Stimulated activated CD8-positive, alpha-beta memory T cell treated with anti-CD3 and anti-CD28 coated beads, Interleukin-12 subunit alpha, Interleukin-12 subunit beta, amount 100 ng/mL, for 24 hours (primary cell): Measurements from ENCODE around the gene THSD4.

Source experiments
- DNase-seq: peaks from one replicate; pipeline ENCODE4 v3.0.0-alpha.2; 2020; ENCODE audit errors: extremely low read depth

THSD4 gene

DNA sequence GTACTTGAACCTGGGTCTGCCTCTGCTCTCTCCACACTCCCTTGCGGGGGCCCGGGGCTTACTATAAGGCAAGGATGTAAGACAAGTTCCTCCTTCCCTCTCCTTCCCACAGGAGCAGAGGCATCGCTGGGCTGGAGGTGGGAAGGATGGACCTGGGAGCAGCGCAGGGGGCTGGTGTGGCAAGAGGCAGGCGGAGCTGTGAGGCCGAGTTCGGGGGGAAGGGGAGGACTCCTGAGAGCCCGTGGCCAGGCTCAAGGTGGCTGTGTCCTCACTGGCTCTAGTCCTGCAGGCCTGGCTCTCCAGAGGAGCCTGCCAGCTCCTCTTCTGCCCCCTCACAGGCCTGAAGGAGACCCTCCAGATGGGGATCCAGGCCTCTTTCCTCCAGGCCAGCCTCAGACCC, 694.1 kb downstream of the THSD4 start:
- DNase-seq: no peak

DNA sequence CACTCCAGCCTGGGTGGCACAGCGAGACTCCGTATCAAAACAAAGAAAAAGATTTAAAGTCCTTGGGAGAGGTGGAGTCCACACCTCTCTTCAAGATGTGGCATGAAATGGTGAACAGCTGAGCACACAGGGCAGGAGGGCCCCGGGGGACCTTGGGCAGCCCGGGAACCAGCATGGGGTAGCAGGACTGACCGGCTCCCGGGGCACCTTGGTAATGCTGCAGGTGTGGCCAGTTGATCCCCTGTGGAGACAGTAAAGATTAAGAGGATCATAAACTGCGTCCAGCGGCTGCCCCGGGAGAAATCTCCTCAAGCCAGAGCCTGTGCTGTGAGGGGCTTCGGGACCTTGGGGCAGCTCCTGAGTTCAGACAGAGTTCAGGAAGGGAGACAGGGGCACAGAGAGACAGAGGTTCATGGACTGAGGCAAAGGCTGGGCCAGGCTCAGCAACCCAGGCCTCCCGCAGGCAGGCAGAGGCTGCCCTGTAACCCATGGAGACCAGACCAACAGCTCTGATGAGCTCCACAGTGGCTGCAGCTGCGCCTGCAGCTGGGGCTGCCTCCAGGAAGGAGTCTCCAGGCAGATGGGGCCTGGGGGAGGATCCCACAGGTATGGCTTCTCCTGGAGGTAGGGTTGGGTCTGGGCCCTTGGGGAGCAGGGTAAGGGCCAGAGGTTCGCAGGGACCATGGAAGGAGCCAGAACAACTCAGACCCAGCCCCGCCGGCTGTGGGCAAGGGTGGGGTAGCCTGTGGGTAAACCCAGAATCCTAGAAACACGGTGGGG, 695.2 kb downstream of the THSD4 start, which contains the start of gene NR2E3:
Gene NR2E3, plus strand, starts transcription at position 299 of the 780 bp plus-strand sequence. Its CDS starts 190 bp downstream, at position 489.
- DNase-seq: no peak

DNA sequence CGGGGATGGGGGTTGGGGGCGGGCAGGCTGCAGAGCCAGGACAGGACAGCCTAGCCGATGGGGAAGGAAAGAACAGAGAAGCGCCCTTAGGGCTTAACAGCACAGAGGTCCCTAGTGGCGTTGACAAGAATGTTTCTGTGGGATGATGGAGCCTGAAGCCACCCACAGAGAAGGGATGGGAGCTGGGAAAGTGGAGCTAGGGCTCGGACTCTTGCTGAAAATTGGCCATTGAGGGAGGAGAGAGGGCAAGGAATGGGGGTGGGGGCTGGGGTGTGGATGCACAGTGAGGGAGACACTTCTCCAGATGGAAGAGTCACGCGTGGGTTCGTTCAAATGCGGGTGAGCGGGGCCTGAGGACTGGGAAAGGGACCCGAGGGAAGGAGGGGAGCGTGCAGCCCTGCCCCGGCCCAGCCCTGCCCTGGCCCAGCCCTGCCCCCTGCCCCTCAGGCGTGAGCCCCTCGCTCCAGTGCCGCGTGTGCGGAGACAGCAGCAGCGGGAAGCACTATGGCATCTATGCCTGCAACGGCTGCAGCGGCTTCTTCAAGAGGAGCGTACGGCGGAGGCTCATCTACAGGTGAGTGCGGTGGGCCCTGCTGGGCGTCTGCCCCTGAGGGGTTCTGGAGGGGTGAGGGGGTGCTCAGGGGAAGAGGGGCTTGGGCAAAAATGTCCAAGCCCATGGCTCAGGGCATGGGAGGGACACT, 695.9 kb downstream of the THSD4 start:
- no peak for DNase-seq

DNA sequence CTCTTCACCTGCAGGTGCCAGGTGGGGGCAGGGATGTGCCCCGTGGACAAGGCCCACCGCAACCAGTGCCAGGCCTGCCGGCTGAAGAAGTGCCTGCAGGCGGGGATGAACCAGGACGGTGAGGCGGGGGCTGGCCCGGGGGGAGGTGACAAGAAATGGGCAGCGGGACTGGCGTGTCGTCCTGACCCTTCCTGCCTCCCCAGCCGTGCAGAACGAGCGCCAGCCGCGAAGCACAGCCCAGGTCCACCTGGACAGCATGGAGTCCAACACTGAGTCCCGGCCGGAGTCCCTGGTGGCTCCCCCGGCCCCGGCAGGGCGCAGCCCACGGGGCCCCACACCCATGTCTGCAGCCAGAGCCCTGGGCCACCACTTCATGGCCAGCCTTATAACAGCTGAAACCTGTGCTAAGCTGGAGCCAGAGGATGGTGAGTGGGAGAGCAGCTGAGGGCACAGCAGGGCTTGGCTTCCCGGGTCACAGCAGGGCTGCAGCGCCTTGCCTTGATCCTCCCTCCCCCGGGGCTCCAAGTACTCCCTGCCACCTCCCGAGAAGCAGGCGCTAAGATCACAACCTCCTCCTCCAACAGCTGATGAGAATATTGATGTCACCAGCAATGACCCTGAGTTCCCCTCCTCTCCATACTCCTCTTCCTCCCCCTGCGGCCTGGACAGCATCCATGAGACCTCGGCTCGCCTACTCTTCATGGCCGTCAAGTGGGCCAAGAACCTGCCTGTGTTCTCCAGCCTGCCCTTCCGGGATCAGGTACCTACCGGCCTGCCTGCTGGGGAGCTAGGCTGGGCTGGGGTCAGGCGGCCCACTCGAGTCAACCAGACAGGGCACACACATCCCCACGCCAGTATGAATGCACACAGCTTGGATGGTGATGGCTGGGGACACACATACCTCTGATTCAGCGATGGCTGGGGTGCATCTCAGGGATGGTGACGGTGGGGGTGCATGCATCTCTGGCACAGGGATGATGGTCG, 696.8 kb downstream of the THSD4 start:
- no peak for DNase-seq

DNA sequence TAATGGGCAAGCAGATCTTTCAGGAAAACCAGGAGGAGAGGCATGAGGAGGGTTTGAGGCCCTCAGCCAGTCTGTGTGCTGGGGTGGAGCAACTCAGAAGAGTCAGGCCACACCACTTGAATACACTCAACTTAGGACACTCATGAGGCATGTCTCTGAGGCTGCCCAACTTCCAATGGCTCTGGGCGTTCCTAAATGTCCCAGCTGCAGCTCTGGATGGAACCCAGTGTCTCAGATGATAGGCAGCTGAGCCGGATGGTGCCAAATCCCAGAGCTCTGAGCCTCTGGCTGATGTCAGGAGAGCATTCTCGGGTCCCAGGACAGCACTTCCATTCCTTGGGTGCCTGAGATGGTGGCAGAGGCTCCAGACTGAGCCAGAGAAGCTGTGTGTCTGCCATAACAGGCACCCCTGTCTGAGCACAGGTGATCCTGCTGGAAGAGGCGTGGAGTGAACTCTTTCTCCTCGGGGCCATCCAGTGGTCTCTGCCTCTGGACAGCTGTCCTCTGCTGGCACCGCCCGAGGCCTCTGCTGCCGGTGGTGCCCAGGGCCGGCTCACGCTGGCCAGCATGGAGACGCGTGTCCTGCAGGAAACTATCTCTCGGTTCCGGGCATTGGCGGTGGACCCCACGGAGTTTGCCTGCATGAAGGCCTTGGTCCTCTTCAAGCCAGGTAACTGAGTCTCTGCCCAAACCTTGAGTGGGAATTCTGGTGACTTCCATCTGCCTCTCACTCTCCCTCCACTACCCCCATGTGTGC, 697.9 kb downstream of the THSD4 start:
- DNase-seq: no peak

DNA sequence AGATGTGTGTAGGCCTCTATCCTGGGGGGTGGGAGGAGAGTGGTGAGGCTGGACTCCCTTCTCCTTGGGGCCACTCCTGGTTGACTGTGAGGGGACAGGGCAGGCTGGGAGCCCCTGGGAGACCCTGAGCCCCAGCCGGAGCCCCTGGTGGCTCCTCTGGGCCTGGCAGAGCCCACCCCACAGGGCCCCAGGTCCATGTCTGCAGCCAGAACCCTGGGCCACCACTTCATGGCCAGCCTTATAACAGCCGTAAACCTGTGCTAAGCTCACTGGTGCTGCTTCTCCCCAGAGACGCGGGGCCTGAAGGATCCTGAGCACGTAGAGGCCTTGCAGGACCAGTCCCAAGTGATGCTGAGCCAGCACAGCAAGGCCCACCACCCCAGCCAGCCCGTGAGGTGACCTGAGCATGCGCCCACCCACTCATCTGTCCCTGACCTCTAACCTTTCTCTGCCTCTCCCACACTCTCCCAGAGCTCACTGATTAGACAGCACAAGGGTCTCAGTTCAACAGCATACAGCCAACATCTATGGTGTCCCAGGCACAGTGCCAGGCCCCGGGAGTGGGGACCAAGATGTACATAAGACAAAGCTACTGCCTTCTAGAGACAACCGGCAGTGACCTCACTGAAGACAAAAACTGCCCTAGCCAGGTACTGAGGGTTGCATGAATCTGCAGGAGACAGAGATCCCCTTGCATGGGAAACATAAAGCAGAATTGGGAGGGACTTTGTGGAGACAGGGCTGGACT, 698.6 kb downstream of the THSD4 start:
- no peak for DNase-seq

DNA sequence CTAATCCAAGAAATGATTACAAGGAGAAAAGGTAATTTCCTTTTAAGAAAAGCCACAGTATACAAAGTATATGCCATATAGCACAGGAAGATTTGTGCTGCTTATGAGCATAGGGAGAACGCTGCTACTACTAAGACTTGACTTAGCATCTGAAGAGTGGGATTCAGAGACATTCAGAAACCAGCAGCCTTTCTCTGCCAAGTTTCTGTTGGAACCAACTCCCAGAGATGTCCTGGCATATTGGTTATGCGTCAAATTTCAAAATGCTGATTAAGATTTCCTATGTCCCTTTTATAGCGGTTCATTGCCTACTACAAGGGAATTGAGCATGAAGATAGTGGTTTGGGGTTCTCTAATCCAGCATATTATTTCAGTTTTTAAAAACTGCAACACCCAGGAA, 700.0 kb downstream of the THSD4 start:
- DNase-seq: no peak

DNA sequence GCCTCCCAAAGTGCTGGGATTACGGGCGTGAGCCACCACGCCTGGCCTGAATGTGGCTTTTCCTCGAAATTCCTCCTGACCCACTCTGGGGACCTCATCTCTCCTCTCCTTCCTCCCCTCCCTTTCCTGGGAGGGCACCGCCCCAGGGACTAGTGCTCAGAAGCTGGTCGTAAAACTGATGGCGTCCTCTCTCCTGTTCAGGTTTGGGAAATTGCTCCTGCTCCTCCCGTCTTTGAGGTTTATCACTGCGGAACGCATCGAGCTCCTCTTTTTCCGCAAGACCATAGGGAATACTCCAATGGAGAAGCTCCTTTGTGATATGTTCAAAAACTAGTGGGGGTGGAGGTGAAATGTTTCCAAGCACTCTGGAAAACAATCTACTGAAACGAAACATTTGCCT, 702.1 kb downstream of the THSD4 start:
- no peak for DNase-seq

DNA sequence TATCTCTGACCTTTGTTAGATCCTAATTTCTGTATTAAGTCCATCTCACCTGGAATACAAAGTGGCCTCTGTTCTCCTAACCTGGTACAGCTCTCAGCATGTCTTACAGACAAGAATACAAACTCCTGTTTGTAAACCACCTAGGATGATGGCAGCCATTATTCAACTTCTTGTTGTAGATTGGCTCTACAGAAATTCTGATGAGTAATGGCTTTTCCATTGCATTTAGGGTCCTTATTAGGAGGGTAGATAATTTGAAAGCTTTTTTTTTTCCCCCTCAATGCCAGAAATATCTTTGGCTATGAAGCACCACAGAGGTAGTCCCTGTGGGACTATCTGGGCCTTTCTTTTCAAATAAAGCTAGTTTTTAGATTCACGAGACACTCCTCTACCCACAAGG, 704.9 kb downstream of the THSD4 start:
- DNase-seq: no peak

DNA sequence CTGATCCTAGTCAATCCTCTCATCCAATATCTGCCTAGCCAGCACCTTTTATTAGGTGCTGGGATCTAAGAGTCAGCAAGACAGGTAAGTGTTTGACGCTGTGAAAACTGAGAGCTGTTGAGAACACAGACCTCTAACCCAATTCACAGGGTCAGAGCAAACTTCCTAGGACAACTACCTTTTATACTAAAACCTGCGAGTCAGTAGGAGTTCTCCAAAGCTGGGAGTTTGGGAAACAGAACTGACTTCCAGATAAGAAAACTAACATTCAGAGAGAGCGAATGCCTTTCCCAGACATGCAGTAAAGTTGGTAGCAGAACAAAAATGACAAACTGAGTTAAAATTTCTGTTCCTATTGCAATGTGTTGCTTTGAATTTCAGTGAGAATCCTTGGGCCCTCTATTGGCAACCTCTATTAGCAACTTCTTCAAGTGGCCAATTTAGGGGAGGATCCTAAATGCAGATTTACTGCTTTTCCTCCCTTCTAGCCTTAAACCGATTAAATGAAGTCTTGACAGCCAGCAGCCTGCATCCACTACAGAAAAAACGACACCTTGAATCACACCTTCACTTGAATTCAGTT, 706.4 kb downstream of the THSD4 start:
- DNase-seq: no peak

DNA sequence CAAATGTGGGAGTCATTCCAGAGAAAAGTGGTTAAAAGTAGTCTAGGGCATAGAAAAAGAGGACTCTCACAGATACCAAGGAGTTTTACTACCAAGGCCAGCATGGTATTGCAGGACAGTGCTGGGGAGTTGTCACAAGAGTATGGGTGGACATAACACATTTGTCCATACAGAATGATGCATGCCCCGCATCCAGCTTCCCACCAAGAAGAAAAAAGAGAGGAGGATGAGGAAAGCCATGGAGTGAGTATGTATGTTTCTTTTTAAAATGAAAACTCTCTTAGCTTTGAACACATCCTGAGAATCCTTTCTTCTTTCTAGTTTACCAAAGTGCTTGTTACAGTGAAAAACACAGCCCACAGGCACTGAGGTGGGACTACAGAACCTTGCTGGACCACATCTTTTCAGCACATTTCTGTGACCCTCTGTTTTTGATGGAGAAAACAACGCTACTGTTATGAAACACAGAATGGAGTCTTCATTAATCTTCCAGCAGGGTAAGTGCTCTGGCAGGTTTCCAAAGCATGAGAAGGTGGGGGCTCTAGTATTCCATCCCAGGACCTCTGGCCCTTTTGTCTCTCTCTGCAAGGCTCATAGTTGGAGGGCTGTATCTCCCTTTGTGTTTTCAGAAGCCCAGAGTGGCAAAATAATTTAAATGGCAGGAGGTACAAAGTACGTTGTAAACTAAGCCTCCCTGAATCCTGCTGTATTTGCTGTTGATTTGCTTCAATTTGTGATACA, 707.8 kb downstream of the THSD4 start:
- no peak for DNase-seq

DNA sequence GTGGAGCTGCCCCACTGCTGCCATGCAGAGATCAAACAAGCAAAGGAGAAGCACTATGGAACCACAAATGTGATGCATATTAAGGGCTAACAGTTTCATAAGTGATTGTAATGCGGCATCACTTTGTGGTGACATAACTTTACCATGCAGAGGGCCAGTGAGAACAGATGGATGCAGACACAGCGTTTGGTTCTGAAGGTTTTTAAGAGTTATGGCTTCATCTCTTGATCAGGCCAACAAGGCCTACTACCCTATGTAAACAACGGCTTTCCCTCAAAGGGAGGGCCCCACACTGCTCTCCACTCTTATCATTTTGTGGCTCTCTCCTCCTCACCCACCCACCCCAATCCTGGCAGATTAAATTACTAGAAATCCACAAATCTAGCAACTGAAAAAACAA, 708.5 kb downstream of the THSD4 start:
- no peak for DNase-seq

DNA sequence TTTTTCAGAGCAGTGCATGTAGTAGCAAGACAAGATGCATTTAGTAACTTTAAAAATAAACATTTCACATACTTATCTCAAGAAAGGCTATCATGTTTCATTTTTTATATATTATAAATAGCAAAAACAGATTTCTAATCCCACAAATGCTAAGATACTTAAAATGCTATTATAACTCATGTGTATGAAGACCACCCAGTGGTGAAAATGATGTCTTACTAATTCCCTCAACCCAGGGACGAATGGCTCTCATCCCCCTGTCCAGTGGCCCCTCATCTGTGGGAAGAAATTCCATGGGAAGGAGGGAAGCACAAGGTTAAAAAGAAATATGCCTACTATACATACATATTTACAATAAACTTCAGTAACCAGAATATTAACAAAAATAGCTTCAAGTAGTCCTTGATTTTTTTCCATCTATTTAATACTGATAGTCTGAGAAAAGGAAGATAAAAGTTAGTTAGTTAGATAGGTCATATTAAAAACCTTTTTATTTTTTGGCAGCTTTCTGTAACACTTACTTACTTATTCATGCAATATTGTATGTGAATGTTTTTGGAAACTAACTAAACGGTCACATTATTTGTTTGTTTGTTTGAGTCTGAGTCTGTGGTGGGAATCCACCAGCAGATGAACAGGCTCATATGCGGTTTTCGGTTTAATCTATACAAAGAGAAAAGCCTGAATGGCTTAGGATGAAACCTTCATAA, 709.9 kb downstream of the THSD4 start:
- DNase-seq: no peak

DNA sequence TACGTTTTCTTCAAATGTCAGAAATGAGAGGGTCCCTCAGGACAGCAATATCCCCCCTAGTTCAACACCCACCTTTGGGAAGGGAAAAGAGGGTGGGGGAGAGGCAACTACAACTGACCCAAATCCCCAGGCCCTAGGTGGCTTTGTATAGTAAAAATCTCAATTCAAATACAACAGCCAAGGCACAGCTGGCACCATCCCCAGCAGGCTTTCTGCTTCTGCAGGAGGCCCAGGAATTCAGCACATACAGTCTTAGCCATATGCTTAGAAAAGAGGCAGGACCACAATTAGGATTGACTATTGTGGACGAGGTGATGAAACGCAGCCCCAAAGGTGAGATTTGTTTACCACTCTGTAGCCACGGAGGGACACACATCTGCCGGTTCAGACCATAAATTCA, 710.9 kb downstream of the THSD4 start:
- no peak for DNase-seq

DNA sequence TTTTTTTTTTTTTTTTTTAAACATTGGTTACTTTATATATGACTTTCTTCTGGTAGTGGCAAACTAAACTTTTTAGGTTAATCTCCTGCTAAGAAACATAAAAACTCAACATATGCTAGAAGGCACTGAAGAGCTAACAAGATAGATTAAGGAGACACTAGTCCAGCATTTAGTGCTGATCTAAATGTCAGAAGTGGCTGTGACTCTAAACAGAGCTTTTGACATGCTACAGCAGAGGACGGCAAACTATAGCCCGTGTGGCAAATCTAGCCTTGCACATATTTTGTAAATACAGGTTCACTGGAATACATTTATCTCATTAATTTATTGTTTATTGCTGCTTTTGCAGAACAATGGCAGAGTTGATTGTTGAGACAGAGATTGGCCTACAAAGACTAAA, 715.7 kb downstream of the THSD4 start:
- no peak for DNase-seq
